GM08714 (cell line): ENCODE data around the gene DIS3L.
"Not testable (repeated sequence)": the region's sequence is repeated elsewhere in the genome, so short reads cannot be mapped to it uniquely, and the experiment has no call there.

ENCODE experiments used
- H3K4me3 ChIP-seq: fragments of 200-500 bp; sonication (Bioruptor generic); 2 replicates; pipeline ENCODE4 v1.5.1; 2014; ENCODE audit warnings: mild to moderate bottlenecking, low read length, inconsistent platforms
- ZNF274 ChIP-seq: IDR thresholded peaks from 2 replicates; pipeline ENCODE4 v1.6.1; 2012; ENCODE audit warnings: mild to moderate bottlenecking, low read depth, low read length

The DIS3L gene

GRCh38 chr15:66378814-66379430, 85.6 kb downstream of the DIS3L start:
- TF ChIP-seq ZNF274, result no peak
- H3K4me3 ChIP-seq, result no peak overlapping the region

- H3K4me3 ChIP-seq, result not testable (repeated sequence)
Measured at GRCh38 chr15:66381376-66381775, 88.0 kb downstream of the DIS3L start.
